Thyroid gland (tissue), 4 donors: Measurements from ENCODE around the gene FBXO22. TPM values are rescaled to one million over a fixed set of nuclear protein-coding genes. Genes with fewer than 3 reads are reported as not detected.
"Not testable (repeated sequence)": the region's sequence is repeated elsewhere in the genome, so short reads cannot be mapped to it uniquely, and the experiment has no call there.

Experiments
- DNase-seq, 2 donors: peaks; one replicate each; pipeline ENCODE4 v3.0.0-alpha.2; 2019
- H3K27ac ChIP-seq, 3 donors: fragments of 200-600 bp; sonication (generic); 1 replicate in 2 of 3; 2 replicates in 1 of 3; pipeline ENCODE4 v1.5.1; 2016 to 2019; ENCODE audit warnings: mild to moderate bottlenecking in 1 of 3, moderate library complexity in 1 of 3
- H3K27me3 ChIP-seq: fragments of 200-600 bp; sonication (generic); one replicate; pipeline ENCODE4 v1.5.1; 2019
- H3K36me3 ChIP-seq, 2 donors: fragments of 200-600 bp; sonication (generic); one replicate each; pipeline ENCODE4 v1.5.1; 2016 to 2019
- H3K4me1 ChIP-seq, 2 donors: fragments of 200-600 bp; sonication (generic); one replicate each; pipeline ENCODE4 v1.5.1; 2017 to 2019
- H3K4me3 ChIP-seq, 3 donors: fragments of 200-600 bp; sonication (generic); replicated peaks in 1 of 3; 1 replicate in 2 of 3; 2 replicates in 1 of 3; pipeline ENCODE4 v1.5.1; 2016; ENCODE audit warnings: mild to moderate bottlenecking in 1 of 3
- H3K9me3 ChIP-seq: fragments of 200-600 bp; sonication (generic); one replicate; pipeline ENCODE4 v1.5.1; 2017
- POLR2A ChIP-seq, 2 donors: fragments of 450-650 bp; IDR thresholded peaks; one replicate each; pipeline ENCODE4 v1.6.1; 2017; ENCODE audit warnings: antibody characterized with exemption in 2 of 2, mild to moderate bottlenecking in 2 of 2, moderate library complexity in 1 of 2
- WGBS, 2 donors: methylation state at CpG; one replicate each; pipeline ENCODE4 v1.1.5; 2017; 5-methylcytosine and 5-hydroxymethylcytosine counted together
- intact Hi-C: fragments of 100-400 bp; cut with DNase I; formaldehyde crosslinking; loops from one replicate; pipeline ENCODE4 v1.15.1; 2023
- total RNA-seq, 4 donors: library from RNA; depleted of rRNA; stranded (reverse); fragments of >200 nt; gene quantifications; one replicate each; pipeline ENCODE4 v1.2.3, GENCODE V29; 2016
- TF ChIP-seq, protein P1 (sequence below), 6 experiments: fragments of 200-600 bp in 3 of 6; fragments of 450-650 bp in 3 of 6; sonication (generic) in 3 of 6; IDR thresholded peaks; one replicate each; pipeline ENCODE4 v1.5.1; 2016 to 2019; ENCODE audit warnings: antibody characterized with exemption in 6 of 6, mild to moderate bottlenecking in 2 of 6, inconsistent platforms in 1 of 6, moderate library complexity in 1 of 6

FBXO22 gene
- total RNA-seq, 4 donors from 2014 or later: 21.4 to 31.3 (median 24.2) TPM

GRCh38 chr15:75869446-75869845, 34.2 kb upstream of the FBXO22 start:
- Histone ChIP-seq H3K4me1 (peaks cover 0 to 6% of the 10 kb centered on the region in 2 donors), H3K4me3 (no peak overlapping the region), H3K27me3 (no peaks in the 10 kb centered on the region), H3K27ac (no peak overlapping the region), H3K36me3 (peaks cover 0 to 10% of the 10 kb centered on the region in 2 donors), H3K9me3 (no peaks in the 10 kb centered on the region)
- TF ChIP-seq, protein P1, sequence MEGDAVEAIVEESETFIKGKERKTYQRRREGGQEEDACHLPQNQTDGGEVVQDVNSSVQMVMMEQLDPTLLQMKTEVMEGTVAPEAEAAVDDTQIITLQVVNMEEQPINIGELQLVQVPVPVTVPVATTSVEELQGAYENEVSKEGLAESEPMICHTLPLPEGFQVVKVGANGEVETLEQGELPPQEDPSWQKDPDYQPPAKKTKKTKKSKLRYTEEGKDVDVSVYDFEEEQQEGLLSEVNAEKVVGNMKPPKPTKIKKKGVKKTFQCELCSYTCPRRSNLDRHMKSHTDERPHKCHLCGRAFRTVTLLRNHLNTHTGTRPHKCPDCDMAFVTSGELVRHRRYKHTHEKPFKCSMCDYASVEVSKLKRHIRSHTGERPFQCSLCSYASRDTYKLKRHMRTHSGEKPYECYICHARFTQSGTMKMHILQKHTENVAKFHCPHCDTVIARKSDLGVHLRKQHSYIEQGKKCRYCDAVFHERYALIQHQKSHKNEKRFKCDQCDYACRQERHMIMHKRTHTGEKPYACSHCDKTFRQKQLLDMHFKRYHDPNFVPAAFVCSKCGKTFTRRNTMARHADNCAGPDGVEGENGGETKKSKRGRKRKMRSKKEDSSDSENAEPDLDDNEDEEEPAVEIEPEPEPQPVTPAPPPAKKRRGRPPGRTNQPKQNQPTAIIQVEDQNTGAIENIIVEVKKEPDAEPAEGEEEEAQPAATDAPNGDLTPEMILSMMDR (IDR thresholded peaks at IDR 0.05): no peak
- no peak for TF ChIP-seq POLR2A (IDR thresholded peaks at IDR 0.05)
- intact Hi-C loops: no loop called here
- no peak for DNase-seq

GRCh38 chr15:75871589-75871988, 32.1 kb upstream of the FBXO22 start:
- H3K27me3 ChIP-seq, intact Hi-C loops, H3K4me3 ChIP-seq, DNase-seq, H3K4me1 ChIP-seq, H3K9me3 ChIP-seq, H3K27ac ChIP-seq: not testable (repeated sequence)
- peaks cover 0 to 16% of the 10 kb centered on the region in 2 donors for H3K36me3 ChIP-seq
- WGBS, 2 donors: 91 to 92% methylated on average over 1 of the region's 1 CpG

DNA sequence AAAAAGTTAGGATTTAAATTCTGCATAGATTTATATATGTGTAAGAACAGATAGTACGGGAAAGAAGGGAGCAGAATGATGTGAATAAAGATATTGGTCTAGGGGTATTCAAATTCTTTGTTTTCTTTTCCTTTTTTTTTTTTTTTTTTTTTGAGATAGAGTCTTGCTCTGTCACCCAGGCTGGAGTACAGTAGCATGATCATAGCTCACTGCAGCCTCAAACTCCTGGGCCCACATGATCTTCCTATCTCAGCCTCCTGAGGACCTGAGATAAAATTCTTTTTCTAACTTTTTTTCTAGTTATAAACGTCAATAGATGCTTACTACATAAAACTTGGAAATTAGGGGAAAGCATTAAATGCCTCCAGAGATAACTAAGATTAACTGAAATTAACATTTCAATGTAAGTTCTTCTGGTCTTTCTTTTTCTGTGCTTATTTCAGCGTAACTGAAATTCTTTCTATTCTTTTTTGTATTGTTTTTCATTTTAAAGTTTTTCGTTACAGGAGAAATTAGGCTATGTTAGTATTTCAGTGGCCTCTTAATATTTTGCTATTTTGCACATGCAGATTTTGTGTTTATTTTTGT, 31.2 kb upstream of the FBXO22 start:
- Histone ChIP-seq H3K4me3 (no peak overlapping the region), H3K27ac (no peak overlapping the region), H3K36me3 (peaks cover 0 to 16% of the 10 kb centered on the region in 2 donors), H3K9me3 (no peaks in the 10 kb centered on the region), H3K4me1 (peaks cover 0 to under 1% of the 10 kb centered on the region in 2 donors), H3K27me3 (no peaks in the 10 kb centered on the region)
- WGBS, 2 donors: 87 to 90% methylated on average over 4 of the region's 4 CpGs
- no peak for DNase-seq
- intact Hi-C loops: no loop called here
- no peak for TF ChIP-seq POLR2A (IDR thresholded peaks at IDR 0.05)
- TF ChIP-seq, protein P1 (IDR thresholded peaks at IDR 0.05): no peak

DNA sequence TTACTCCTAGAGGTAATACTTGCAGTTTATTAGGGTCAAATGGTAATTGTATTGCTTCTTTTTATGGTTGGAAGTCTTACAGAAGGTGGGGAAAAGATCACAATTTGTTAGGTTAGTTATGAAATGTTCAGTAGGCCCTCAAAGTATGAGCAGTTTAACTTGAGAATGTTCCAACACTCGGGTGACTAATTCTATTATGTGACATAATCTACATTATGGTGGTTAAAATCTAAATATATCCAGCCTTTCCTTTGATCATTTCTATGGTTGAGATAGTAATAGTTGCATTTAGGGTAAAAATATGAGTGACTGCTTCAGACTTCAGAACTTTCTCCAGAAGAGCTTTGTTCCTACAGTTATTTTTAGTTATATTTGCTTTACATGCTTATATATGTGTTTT, 19.6 kb upstream of the FBXO22 start:
- Histone ChIP-seq H3K9me3 (no peaks in the 10 kb centered on the region), H3K27me3 (no peaks in the 10 kb centered on the region), H3K4me1 (no peaks in the 10 kb centered on the region), H3K4me3 (no peak overlapping the region), H3K27ac (no peak overlapping the region), H3K36me3 (peaks cover 0 to 3% of the 10 kb centered on the region in 2 donors)
- intact Hi-C loops: no loop called here
- WGBS, 2 donors: 82 to 84% methylated on average over 1 of the region's 1 CpG
- TF ChIP-seq, protein P1 (IDR thresholded peaks at IDR 0.05): no peak
- no peak for TF ChIP-seq POLR2A (IDR thresholded peaks at IDR 0.05)
- DNase-seq: no peak

GRCh38 chr15:75887178-75887577, 16.5 kb upstream of the FBXO22 start:
- no peak overlapping the region for H3K27ac ChIP-seq
- TF ChIP-seq, protein P1 (IDR thresholded peaks at IDR 0.05): no peak
- no peak for TF ChIP-seq POLR2A (IDR thresholded peaks at IDR 0.05)
- peak in 1 of 2 donors; percentile 22 for DNase-seq
- H3K4me3 ChIP-seq: no peak overlapping the region
- intact Hi-C loops: no loop called here
- 68 to 100% methylated on average over 1 of the region's 1 CpG for WGBS, 2 donors
- no peaks in the 10 kb centered on the region for H3K9me3 ChIP-seq
- H3K27me3 ChIP-seq: no peaks in the 10 kb centered on the region
- peaks cover 0 to 3% of the 10 kb centered on the region in 2 donors for H3K36me3 ChIP-seq
- no peaks in the 10 kb centered on the region for H3K4me1 ChIP-seq
